Measurements from ENCODE around the gene MUS81. TPM values are rescaled to one million over a fixed set of nuclear protein-coding genes. Genes with fewer than 3 reads are reported as not detected.
"Not testable (repeated sequence)": the region's sequence is repeated elsewhere in the genome, so short reads cannot be mapped to it uniquely, and the experiment has no call there.

The MUS81 gene
- total and polyA plus RNA-seq, 2 experiments from 2014 or later, result 74.3 to 82.7 TPM

DNA sequence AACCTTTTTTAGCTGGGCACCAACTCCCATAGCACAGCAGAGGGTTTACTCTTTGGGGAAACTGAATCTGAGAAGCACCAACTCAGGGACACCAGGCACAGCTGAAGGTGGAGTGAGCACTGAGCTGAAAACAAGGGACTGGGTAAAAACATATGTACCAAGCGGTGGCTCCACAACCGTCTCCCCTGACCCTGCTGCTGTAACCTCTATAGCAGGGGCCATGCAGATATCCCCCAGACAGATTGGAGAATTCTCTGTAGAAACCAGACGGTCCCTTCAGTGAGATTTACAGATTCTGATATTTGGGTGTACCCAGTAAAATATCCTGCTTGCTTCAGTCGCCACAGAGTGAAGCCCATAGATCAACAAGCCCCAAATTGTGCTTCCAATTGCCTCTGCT, 30.8 kb upstream of the MUS81 start:
- DNase-seq (ENCODE audit: low read depth in 1 of 2, low spot score in 1 of 2), result no peak
- Histone ChIP-seq H3K27ac (no peak overlapping the region), H3K4me3 (no peak overlapping the region), H3K9me3 (ENCODE audit: low read depth) (no peaks in the 10 kb centered on the region), H3K4me1 (ENCODE audit: low read depth) (no peaks in the 10 kb centered on the region), H3K36me3 (no peaks in the 10 kb centered on the region), H3K27me3 (no peaks in the 10 kb centered on the region)
- TF ChIP-seq, protein P1, sequence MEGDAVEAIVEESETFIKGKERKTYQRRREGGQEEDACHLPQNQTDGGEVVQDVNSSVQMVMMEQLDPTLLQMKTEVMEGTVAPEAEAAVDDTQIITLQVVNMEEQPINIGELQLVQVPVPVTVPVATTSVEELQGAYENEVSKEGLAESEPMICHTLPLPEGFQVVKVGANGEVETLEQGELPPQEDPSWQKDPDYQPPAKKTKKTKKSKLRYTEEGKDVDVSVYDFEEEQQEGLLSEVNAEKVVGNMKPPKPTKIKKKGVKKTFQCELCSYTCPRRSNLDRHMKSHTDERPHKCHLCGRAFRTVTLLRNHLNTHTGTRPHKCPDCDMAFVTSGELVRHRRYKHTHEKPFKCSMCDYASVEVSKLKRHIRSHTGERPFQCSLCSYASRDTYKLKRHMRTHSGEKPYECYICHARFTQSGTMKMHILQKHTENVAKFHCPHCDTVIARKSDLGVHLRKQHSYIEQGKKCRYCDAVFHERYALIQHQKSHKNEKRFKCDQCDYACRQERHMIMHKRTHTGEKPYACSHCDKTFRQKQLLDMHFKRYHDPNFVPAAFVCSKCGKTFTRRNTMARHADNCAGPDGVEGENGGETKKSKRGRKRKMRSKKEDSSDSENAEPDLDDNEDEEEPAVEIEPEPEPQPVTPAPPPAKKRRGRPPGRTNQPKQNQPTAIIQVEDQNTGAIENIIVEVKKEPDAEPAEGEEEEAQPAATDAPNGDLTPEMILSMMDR (IDR thresholded peaks at IDR 0.05; ENCODE audit: low read depth, low read length), result no peak

- not testable (repeated sequence) for H3K27me3 ChIP-seq; H3K9me3 ChIP-seq (ENCODE audit: low read depth); H3K36me3 ChIP-seq; DNase-seq (ENCODE audit: low read depth in 1 of 2, low spot score in 1 of 2); H3K4me3 ChIP-seq; H3K4me1 ChIP-seq (ENCODE audit: low read depth); H3K27ac ChIP-seq
These were observed 28.0 kb upstream of the MUS81 start for GRCh38 chr11:65832231-65832630.

DNA sequence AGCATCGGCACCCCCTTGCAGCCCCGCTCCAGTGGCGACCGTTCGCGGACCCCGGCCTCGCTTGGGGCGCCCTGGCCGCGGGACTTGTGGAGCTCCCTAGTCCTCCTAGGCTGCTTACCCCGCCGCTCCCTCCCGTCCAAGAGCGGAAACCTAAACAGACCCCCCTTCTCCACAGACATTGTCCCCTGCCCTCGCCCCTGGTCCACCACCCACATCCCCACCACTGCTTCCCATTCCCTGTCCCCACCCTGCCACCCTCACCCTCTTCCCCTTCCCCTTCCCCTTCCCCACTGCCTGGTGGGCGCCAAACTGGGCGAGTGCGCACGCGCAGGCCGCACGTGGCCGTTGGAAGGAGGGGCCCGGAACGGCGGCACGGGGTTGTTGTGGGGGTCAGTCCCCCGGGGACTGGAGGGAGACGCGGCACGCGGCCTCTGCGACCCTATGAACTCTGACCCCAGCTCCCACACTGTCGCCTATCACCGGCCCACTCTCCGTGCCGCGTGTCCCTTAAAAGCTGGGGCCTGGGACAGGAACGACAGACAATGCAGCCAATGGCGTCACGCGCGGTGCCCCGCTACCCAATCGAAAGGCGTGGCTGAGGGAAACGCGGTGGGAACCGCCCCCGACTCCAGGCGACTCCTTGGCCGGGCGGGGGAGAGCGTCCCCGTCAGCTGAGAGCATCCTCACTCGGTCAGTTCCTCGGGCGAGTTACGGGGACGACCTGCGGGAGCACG, 26.8 kb upstream of the MUS81 start, which contains the start of gene SNX32:
Gene SNX32 (plus strand): TSS at position 667 of the 734 bp plus-strand sequence. CDS start 103 bp downstream, outside the sequence.
- TF ChIP-seq, protein P1 (IDR thresholded peaks at IDR 0.05; ENCODE audit: low read depth, low read length), result no peak
- H3K4me1 ChIP-seq (ENCODE audit: low read depth), result no peaks in the 10 kb centered on the region
- no peaks in the 10 kb centered on the region for H3K27me3 ChIP-seq
- DNase-seq (ENCODE audit: low read depth in 1 of 2, low spot score in 1 of 2), result peak; percentile 96
- H3K4me3 ChIP-seq, result peak within 1 kb of the TSS; percentile 48
- no peak within 1 kb of the TSS for H3K27ac ChIP-seq
- no peaks in the 10 kb centered on the region for H3K36me3 ChIP-seq
- no peaks in the 10 kb centered on the region for H3K9me3 ChIP-seq (ENCODE audit: low read depth)

- Histone ChIP-seq H3K4me3 (peak overlapping the region; percentile 48), H3K27ac (no peak overlapping the region), H3K4me1 (ENCODE audit: low read depth) (no peaks in the 10 kb centered on the region), H3K27me3 (no peaks in the 10 kb centered on the region), H3K9me3 (ENCODE audit: low read depth) (no peaks in the 10 kb centered on the region), H3K36me3 (no peaks in the 10 kb centered on the region)
- DNase-seq (ENCODE audit: low read depth in 1 of 2, low spot score in 1 of 2), result no peak
- TF ChIP-seq, protein P1 (IDR thresholded peaks at IDR 0.05; ENCODE audit: low read depth, low read length), result no peak
These were observed 26.0 kb upstream of the MUS81 start for GRCh38 chr11:65834202-65834601.

- DNase-seq (ENCODE audit: low read depth in 1 of 2, low spot score in 1 of 2), result no peak
- Histone ChIP-seq H3K36me3 (no peaks in the 10 kb centered on the region), H3K27me3 (no peaks in the 10 kb centered on the region), H3K4me3 (no peak overlapping the region), H3K4me1 (ENCODE audit: low read depth) (no peaks in the 10 kb centered on the region), H3K9me3 (ENCODE audit: low read depth) (no peaks in the 10 kb centered on the region), H3K27ac (no peak overlapping the region)
- TF ChIP-seq, protein P1 (IDR thresholded peaks at IDR 0.05; ENCODE audit: low read depth, low read length), result no peak
These were observed 18.1 kb upstream of the MUS81 start for GRCh38 chr11:65842144-65842543.

DNA sequence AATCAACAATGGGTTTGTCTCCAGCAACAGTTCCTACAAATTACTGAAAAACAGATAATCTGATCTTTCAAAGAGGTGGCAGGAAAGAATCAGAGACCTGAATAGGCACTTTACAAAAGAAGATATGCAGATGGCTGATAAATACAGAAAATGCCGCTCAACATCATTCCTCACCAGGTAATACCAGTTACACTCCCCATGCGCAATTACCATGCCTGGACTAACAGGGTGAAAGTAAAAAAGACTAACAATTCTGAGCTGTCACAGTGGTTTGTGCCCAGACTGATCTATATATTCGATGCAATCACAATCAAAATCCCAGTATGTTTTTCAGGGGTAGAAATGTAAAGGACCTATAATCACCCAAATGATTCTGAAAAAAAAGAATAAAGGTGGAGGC, 16.4 kb upstream of the MUS81 start:
- no peaks in the 10 kb centered on the region for H3K9me3 ChIP-seq (ENCODE audit: low read depth)
- no peaks in the 10 kb centered on the region for H3K36me3 ChIP-seq
- TF ChIP-seq, protein P1 (IDR thresholded peaks at IDR 0.05; ENCODE audit: low read depth, low read length), result no peak
- no peaks in the 10 kb centered on the region for H3K27me3 ChIP-seq
- H3K4me3 ChIP-seq, result no peak overlapping the region
- no peak for DNase-seq (ENCODE audit: low read depth in 1 of 2, low spot score in 1 of 2)
- no peak overlapping the region for H3K27ac ChIP-seq
- no peaks in the 10 kb centered on the region for H3K4me1 ChIP-seq (ENCODE audit: low read depth)
